SK-N-SH treated with all-trans-retinoic acid at 6 μM for 48 hours (cell line): Measurements from ENCODE around the gene ABHD17B.

Experiments used
- ARNTL ChIP-seq: fragments of 450-650 bp; formaldehyde crosslinking; IDR thresholded peaks from 2 replicates; pipeline ENCODE4 v1.5.0; 2020; ENCODE audit warnings: low read depth, mild to moderate bottlenecking, moderate library complexity, borderline replicate concordance
- BACH2 ChIP-seq: fragments of 250-450 bp; sonication (Bioruptor Pico); IDR thresholded peaks from 2 replicates; pipeline ENCODE4 v1.9.0; 2021; ENCODE audit warnings: mild to moderate bottlenecking, borderline replicate concordance
- CREB5 ChIP-seq: fragments of 250-450 bp; sonication (Bioruptor Pico); IDR thresholded peaks from 2 replicates; pipeline ENCODE4 v1.5.1; 2020; ENCODE audit warnings: low read depth, mild to moderate bottlenecking, moderate library complexity
- CSDC2 ChIP-seq: fragments of 250-450 bp; sonication (Bioruptor Pico); IDR thresholded peaks from 2 replicates; pipeline ENCODE4 v1.5.0; 2020; ENCODE audit warnings: mild to moderate bottlenecking, moderate library complexity
- ESRRG ChIP-seq: fragments of 250-450 bp; sonication (Bioruptor Pico); IDR thresholded peaks from 2 replicates; pipeline ENCODE4 v1.6.1; 2021; ENCODE audit warnings: mild to moderate bottlenecking
- PATZ1 ChIP-seq: fragments of 250-450 bp; sonication (Bioruptor Pico); IDR thresholded peaks from 2 replicates; pipeline ENCODE4 v1.8.0; 2020; ENCODE audit warnings: mild to moderate bottlenecking, moderate library complexity, borderline replicate concordance
- POU6F1 ChIP-seq: fragments of 250-450 bp; sonication (Bioruptor Pico); IDR thresholded peaks from 2 replicates; pipeline ENCODE4 v1.8.0; 2021; ENCODE audit warnings: low read depth, mild to moderate bottlenecking, moderate library complexity, borderline replicate concordance
- RARB ChIP-seq: fragments of 250-450 bp; sonication (Bioruptor Pico); IDR thresholded peaks from 2 replicates; pipeline ENCODE4 v1.8.0; 2021; ENCODE audit warnings: mild to moderate bottlenecking, moderate library complexity
- ZC3H10 ChIP-seq: fragments of 250-450 bp; sonication (Bioruptor Pico); IDR thresholded peaks from 2 replicates; pipeline ENCODE4 v1.5.1; 2021; ENCODE audit warnings: mild to moderate bottlenecking, moderate library complexity

GRCh38 chr9:71839668-71840067 is 71.3 kb downstream of the ABHD17B start:
- TF ChIP-seq CSDC2 (no peak), POU6F1 (CRISPR knock-in tag) (no peak), ESRRG (CRISPR knock-in tag) (no peak), ZC3H10 (CRISPR knock-in tag) (no peak), BACH2 (CRISPR knock-in tag) (no peak), RARB (CRISPR knock-in tag) (no peak), ARNTL (CRISPR knock-in tag) (no peak), PATZ1 (no peak), CREB5 (no peak)
